ENCODE data around the gene ZNF219. TPM values are rescaled to one million over a fixed set of nuclear protein-coding genes. Genes with fewer than 3 reads are reported as not detected.

Gene ZNF219
- total and polyA plus RNA-seq, 2 of the 13 experiments (the other 11 are each of a cell fraction or from before 2014, with no cell fraction given) = 34.5 to 36.6 TPM

DNA sequence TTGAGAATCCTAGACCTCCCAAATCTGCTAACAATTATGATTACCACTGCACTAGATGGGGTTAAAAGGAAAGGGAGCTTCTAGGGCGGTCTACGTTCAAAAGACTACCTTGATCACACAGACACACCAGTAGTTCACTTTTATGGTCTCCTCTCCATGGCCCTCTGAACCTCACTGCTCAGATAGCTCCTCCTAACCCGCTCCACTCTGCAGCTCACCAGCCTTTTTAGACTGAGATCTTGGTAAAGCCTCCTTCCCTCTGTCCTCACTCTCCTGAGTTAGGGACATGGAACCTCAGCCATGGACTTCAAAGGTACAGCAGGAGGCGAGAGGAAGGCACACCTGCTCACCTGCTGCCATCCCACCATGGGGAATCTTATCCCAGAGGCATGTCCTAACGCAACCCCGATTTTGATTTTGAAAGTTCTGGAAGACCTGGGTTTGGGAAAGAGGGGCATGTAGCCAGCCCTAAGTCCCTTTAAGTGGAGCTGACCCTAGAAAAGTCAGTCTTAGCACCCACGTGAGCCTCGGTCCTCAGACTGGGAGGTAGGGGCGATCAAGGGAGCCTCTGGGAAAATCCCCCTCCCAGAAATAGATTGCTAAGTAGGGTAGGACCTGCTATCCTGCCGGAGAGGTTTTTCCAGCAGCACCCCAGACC lies 1.3 kb downstream of the ZNF219 start (continued):
- TF ChIP-seq, protein P1, sequence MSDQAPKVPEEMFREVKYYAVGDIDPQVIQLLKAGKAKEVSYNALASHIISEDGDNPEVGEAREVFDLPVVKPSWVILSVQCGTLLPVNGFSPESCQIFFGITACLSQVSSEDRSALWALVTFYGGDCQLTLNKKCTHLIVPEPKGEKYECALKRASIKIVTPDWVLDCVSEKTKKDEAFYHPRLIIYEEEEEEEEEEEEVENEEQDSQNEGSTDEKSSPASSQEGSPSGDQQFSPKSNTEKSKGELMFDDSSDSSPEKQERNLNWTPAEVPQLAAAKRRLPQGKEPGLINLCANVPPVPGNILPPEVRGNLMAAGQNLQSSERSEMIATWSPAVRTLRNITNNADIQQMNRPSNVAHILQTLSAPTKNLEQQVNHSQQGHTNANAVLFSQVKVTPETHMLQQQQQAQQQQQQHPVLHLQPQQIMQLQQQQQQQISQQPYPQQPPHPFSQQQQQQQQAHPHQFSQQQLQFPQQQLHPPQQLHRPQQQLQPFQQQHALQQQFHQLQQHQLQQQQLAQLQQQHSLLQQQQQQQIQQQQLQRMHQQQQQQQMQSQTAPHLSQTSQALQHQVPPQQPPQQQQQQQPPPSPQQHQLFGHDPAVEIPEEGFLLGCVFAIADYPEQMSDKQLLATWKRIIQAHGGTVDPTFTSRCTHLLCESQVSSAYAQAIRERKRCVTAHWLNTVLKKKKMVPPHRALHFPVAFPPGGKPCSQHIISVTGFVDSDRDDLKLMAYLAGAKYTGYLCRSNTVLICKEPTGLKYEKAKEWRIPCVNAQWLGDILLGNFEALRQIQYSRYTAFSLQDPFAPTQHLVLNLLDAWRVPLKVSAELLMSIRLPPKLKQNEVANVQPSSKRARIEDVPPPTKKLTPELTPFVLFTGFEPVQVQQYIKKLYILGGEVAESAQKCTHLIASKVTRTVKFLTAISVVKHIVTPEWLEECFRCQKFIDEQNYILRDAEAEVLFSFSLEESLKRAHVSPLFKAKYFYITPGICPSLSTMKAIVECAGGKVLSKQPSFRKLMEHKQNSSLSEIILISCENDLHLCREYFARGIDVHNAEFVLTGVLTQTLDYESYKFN (CRISPR knock-in tag; conservative IDR thresholded peaks at IDR 0.05) = no peak; the same call in 1 of the 2 replicates
- TF ChIP-seq SOX6 (IDR thresholded peaks at IDR 0.05) = no peak
- TF ChIP-seq SOX6 (CRISPR knock-in tag; IDR thresholded peaks at IDR 0.05) = no peak
- TF ChIP-seq, protein P2, sequence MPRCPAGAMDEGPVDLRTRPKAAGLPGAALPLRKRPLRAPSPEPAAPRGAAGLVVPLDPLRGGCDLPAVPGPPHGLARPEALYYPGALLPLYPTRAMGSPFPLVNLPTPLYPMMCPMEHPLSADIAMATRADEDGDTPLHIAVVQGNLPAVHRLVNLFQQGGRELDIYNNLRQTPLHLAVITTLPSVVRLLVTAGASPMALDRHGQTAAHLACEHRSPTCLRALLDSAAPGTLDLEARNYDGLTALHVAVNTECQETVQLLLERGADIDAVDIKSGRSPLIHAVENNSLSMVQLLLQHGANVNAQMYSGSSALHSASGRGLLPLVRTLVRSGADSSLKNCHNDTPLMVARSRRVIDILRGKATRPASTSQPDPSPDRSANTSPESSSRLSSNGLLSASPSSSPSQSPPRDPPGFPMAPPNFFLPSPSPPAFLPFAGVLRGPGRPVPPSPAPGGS (CRISPR knock-in tag; IDR thresholded peaks at IDR 0.05) = no peak
- TF ChIP-seq, protein P3, sequence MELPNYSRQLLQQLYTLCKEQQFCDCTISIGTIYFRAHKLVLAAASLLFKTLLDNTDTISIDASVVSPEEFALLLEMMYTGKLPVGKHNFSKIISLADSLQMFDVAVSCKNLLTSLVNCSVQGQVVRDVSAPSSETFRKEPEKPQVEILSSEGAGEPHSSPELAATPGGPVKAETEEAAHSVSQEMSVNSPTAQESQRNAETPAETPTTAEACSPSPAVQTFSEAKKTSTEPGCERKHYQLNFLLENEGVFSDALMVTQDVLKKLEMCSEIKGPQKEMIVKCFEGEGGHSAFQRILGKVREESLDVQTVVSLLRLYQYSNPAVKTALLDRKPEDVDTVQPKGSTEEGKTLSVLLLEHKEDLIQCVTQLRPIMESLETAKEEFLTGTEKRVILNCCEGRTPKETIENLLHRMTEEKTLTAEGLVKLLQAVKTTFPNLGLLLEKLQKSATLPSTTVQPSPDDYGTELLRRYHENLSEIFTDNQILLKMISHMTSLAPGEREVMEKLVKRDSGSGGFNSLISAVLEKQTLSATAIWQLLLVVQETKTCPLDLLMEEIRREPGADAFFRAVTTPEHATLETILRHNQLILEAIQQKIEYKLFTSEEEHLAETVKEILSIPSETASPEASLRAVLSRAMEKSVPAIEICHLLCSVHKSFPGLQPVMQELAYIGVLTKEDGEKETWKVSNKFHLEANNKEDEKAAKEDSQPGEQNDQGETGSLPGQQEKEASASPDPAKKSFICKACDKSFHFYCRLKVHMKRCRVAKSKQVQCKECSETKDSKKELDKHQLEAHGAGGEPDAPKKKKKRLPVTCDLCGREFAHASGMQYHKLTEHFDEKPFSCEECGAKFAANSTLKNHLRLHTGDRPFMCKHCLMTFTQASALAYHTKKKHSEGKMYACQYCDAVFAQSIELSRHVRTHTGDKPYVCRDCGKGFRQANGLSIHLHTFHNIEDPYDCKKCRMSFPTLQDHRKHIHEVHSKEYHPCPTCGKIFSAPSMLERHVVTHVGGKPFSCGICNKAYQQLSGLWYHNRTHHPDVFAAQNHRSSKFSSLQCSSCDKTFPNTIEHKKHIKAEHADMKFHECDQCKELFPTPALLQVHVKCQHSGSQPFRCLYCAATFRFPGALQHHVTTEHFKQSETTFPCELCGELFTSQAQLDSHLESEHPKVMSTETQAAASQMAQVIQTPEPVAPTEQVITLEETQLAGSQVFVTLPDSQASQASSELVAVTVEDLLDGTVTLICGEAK (IDR thresholded peaks at IDR 0.05) = no peak
- TF ChIP-seq, protein P3 (CRISPR knock-in tag; IDR thresholded peaks at IDR 0.05) = no peak
- no peak for TF ChIP-seq GZF1 (CRISPR knock-in tag; IDR thresholded peaks at IDR 0.05)
- TF ChIP-seq TCF7 (IDR thresholded peaks at IDR 0.05; ENCODE audit: low read depth) = no peak
- TF ChIP-seq, protein P4, sequence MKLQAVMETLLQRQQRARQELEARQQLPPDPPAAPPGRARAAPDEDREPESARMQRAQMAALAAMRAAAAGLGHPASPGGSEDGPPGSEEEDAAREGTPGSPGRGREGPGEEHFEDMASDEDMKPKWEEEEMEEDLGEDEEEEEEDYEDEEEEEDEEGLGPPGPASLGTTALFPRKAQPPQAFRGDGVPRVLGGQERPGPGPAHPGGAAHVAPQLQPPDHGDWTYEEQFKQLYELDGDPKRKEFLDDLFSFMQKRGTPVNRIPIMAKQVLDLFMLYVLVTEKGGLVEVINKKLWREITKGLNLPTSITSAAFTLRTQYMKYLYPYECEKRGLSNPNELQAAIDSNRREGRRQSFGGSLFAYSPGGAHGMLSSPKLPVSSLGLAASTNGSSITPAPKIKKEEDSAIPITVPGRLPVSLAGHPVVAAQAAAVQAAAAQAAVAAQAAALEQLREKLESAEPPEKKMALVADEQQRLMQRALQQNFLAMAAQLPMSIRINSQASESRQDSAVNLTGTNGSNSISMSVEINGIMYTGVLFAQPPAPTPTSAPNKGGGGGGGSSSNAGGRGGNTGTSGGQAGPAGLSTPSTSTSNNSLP (IDR thresholded peaks at IDR 0.05; ENCODE audit: low read depth, low read length) = no peak

Measured in HepG2 (cell line).